ENCODE results near the gene GRID1. TPM values are rescaled to one million over a fixed set of nuclear protein-coding genes. Genes with fewer than 3 reads are reported as not detected.
A peak's percentile ranks its signal among the peaks of the same experiment; 100 is the strongest.

The GRID1 gene
- total RNA-seq, 3 donors from 2014 or later, result 2.3 to 8.5 (median 5.9) TPM

DNA sequence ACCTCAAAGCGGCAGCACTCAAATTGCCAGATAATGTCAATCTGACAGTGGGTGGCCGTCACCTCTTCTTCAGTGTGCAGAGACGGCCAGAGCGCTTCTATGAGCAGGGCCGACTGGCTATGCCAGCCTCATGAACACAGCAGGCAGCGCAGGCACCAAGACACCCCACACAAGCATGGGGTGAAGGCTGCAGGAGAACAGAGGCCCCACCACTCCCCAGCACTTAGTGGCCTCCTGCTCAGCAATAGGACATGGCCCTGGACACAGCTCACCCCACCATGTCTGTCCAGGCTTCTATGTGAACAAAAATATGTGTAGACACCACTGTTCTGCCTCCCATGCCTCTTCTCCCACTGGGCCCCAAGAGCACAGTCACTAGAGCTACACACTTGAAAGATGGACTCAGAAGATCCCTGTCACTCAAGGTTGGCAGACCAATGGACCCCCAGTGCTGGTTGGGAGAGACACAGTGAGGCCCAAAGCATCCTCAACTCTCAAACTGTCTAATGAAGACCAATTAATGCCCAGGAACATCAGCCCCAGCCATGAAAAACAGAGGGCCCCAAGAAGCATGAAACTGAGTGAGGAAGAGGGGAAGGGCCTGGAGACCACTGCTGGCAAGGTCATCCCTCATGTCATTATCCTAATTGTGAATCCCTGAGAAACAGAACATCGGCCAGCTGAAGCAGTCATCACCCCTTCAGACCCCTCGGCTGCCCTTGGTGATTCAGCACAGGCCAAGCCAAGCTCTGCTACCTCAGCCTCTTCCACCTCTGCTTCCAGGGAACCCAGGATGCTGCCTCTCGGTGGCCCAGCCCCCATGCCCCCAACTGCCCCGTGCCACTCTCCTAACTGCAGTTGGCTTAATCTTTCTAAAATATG, 77.7 kb downstream of the GRID1 start:
- H3K27ac ChIP-seq, result no peak overlapping the region
- H3K27me3 ChIP-seq, result peaks cover 0 to under 1% of the 10 kb centered on the region in 2 donors
- no peaks in the 10 kb centered on the region for H3K36me3 ChIP-seq
- intact Hi-C loops (cut with DNase I; ENCODE audit: low total_unique reads), result no loop called here
- TF ChIP-seq POLR2A (IDR thresholded peaks at IDR 0.05), result no peak
- TF ChIP-seq POLR2AphosphoS5 (IDR thresholded peaks at IDR 0.05), result no peak
- no peak for TF ChIP-seq CTCF (IDR thresholded peaks at IDR 0.05)
- no peaks in the 10 kb centered on the region for H3K4me1 ChIP-seq
- no peaks in the 10 kb centered on the region for H3K9me3 ChIP-seq
- no peak overlapping the region for H3K4me3 ChIP-seq
- DNase-seq (ENCODE audit: low spot score in 2 of 2), result peak in 1 of 2 donors; percentile 22

GRCh38 chr10:86287966-86288579, 78.5 kb downstream of the GRID1 start:
- Histone ChIP-seq H3K36me3 (no peaks in the 10 kb centered on the region), H3K27ac (no peak overlapping the region), H3K4me3 (no peak overlapping the region), H3K4me1 (no peaks in the 10 kb centered on the region), H3K9me3 (no peaks in the 10 kb centered on the region), H3K27me3 (no peaks in the 10 kb centered on the region)
- DNase-seq (ENCODE audit: low spot score in 2 of 2), result peak in 1 of 2 donors; percentile 12
- TF ChIP-seq POLR2AphosphoS5 (IDR thresholded peaks at IDR 0.05) (no peak), POLR2A (IDR thresholded peaks at IDR 0.05) (no peak)
- intact Hi-C loops (cut with DNase I; ENCODE audit: low total_unique reads), result no loop called here

- Histone ChIP-seq H3K4me3 (no peak overlapping the region), H3K27me3 (no peaks in the 10 kb centered on the region), H3K9me3 (no peaks in the 10 kb centered on the region), H3K36me3 (no peaks in the 10 kb centered on the region), H3K27ac (no peak overlapping the region), H3K4me1 (no peaks in the 10 kb centered on the region)
- peak in 1 of 2 donors; percentile 5 for DNase-seq (ENCODE audit: low spot score in 2 of 2)
- intact Hi-C loops (cut with DNase I; ENCODE audit: low total_unique reads), result no loop called here
- TF ChIP-seq CTCF (IDR thresholded peaks at IDR 0.05) (no peak), POLR2A (IDR thresholded peaks at IDR 0.05) (no peak)
Observed at GRCh38 chr10:86287110-86287793, 79.3 kb downstream of the GRID1 start.

- no peak for TF ChIP-seq POLR2A (IDR thresholded peaks at IDR 0.05)
- no peak for TF ChIP-seq CTCF (IDR thresholded peaks at IDR 0.05)
- TF ChIP-seq POLR2AphosphoS5 (IDR thresholded peaks at IDR 0.05), result no peak
- Histone ChIP-seq H3K27ac (no peak overlapping the region), H3K4me1 (no peaks in the 10 kb centered on the region), H3K36me3 (no peaks in the 10 kb centered on the region), H3K9me3 (no peaks in the 10 kb centered on the region), H3K27me3 (no peaks in the 10 kb centered on the region), H3K4me3 (no peak overlapping the region)
- intact Hi-C loops (cut with DNase I; ENCODE audit: low total_unique reads), result no loop called here
- DNase-seq (ENCODE audit: low spot score in 2 of 2), result peak in 1 of 2 donors; percentile 7
Observed at GRCh38 chr10:86286236-86287109, 80.1 kb downstream of the GRID1 start.

All from breast epithelium (tissue), 4 donors.